Left hindlimb (tissue), 1 donor: ENCODE results near the gene OSCP1.

ENCODE experiments used
- DNase-seq: peaks from one replicate; pipeline ENCODE4 v3.0.0-alpha.2; 2018

OSCP1 gene

GRCh38 chr1:36472656-36473055, 22.4 kb upstream of the OSCP1 start:
- no peak for DNase-seq

GRCh38 chr1:36471830-36472641, 21.8 kb upstream of the OSCP1 start:
- no peak for DNase-seq

GRCh38 chr1:36469163-36469562, 18.9 kb upstream of the OSCP1 start:
- DNase-seq = no peak

- DNase-seq = no peak
Measured at GRCh38 chr1:36467700-36468455, 17.6 kb upstream of the OSCP1 start.

GRCh38 chr1:36467027-36467410, 16.8 kb upstream of the OSCP1 start:
- DNase-seq = no peak

- DNase-seq = no peak
Measured at GRCh38 chr1:36466370-36467026, 16.2 kb upstream of the OSCP1 start.

- DNase-seq = no peak
Measured at GRCh38 chr1:36465731-36466369, 15.6 kb upstream of the OSCP1 start.

GRCh38 chr1:36464605-36465393, 14.5 kb upstream of the OSCP1 start:
- no peak for DNase-seq

GRCh38 chr1:36463803-36464604, 13.8 kb upstream of the OSCP1 start, which contains the start of gene MRPS15:
Gene MRPS15 (minus strand): TSS chr1:36464384. CDS start chr1:36464275, 109 bp downstream.
- peak; percentile 95 for DNase-seq

GRCh38 chr1:36463463-36463802, 13.2 kb upstream of the OSCP1 start:
- no peak for DNase-seq

GRCh38 chr1:36458910-36459309, 8.7 kb upstream of the OSCP1 start:
- DNase-seq = no peak

- DNase-seq = no peak
Measured at GRCh38 chr1:36457691-36458090, 7.4 kb upstream of the OSCP1 start.

GRCh38 chr1:36456391-36456928, 6.2 kb upstream of the OSCP1 start:
- DNase-seq = no peak

GRCh38 chr1:36455386-36455785, 5.1 kb upstream of the OSCP1 start:
- DNase-seq = no peak

GRCh38 chr1:36453600-36454388, 3.5 kb upstream of the OSCP1 start:
- no peak for DNase-seq

GRCh38 chr1:36453051-36453450, 2.8 kb upstream of the OSCP1 start:
- DNase-seq = no peak

- DNase-seq = no peak
Measured at GRCh38 chr1:36450919-36451305, 661 bp upstream of the OSCP1 start.

- no peak for DNase-seq
Measured at GRCh38 chr1:36448530-36449056, 1.7 kb downstream of the OSCP1 start.

- no peak for DNase-seq
Measured at GRCh38 chr1:36447450-36447849, 2.8 kb downstream of the OSCP1 start.

- no peak for DNase-seq
Measured at GRCh38 chr1:36446746-36447145, 3.5 kb downstream of the OSCP1 start.
